ENCODE measurements around the gene ADPRHL1. TPM values are rescaled to one million over a fixed set of nuclear protein-coding genes. Genes with fewer than 3 reads are reported as not detected.

ADPRHL1 gene
- total RNA-seq, 3 donors from 2014 or later (not counting 1 experiment from before 2014, with no cell fraction given) = 0.56 to 0.93 (median 0.72) TPM

DNA sequence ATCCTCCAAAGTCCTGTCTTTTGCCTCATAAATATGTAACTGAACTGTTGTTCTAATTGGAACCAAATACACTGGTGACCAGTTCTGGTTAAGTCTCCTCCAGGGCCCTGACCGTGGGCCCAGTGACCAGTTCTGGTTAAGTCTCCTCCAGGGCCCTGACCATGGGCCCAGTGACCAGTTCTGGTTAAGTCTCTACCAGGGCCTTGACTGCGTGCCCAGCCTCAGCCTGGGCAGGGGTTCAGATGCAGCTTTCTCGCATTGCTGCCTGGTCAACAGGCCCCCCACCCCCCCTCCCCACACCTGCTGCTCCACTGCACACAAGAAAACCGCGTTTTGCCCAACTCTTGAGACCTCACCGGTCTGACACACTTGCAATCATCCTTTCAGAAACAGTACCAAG is 85.5 kb downstream of the ADPRHL1 start:
- Histone ChIP-seq H3K4me1 (ENCODE audit: control insufficient read depth, insufficient read depth, low read length) (peaks cover 12% of the 10 kb centered on the region), H3K27ac (ENCODE audit: low read length) (no peak overlapping the region), H3K27me3 (ENCODE audit: control insufficient read depth, insufficient read depth, low read length) (peaks cover 15% of the 10 kb centered on the region), H3K36me3 (ENCODE audit: control insufficient read depth, insufficient read depth, low read length) (no peaks in the 10 kb centered on the region), H3K4me3 (ENCODE audit: low read length) (no peak overlapping the region), H3K9me3 (ENCODE audit: control insufficient read depth, insufficient read depth, low read length) (no peaks in the 10 kb centered on the region)
- Mint-ChIP-seq H3K4me1 (no peaks in the 10 kb centered on the region), H3K36me3 (no peaks in the 10 kb centered on the region), H3K27me3 (ENCODE audit: low read depth in 2 of 2) (peaks cover 10% of the 10 kb centered on the region in 2 donors), H3K9me3 (no peaks in the 10 kb centered on the region), H3K4me3 (no peak overlapping the region), H3K27ac (no peak overlapping the region)
- TF ChIP-seq, protein P1, sequence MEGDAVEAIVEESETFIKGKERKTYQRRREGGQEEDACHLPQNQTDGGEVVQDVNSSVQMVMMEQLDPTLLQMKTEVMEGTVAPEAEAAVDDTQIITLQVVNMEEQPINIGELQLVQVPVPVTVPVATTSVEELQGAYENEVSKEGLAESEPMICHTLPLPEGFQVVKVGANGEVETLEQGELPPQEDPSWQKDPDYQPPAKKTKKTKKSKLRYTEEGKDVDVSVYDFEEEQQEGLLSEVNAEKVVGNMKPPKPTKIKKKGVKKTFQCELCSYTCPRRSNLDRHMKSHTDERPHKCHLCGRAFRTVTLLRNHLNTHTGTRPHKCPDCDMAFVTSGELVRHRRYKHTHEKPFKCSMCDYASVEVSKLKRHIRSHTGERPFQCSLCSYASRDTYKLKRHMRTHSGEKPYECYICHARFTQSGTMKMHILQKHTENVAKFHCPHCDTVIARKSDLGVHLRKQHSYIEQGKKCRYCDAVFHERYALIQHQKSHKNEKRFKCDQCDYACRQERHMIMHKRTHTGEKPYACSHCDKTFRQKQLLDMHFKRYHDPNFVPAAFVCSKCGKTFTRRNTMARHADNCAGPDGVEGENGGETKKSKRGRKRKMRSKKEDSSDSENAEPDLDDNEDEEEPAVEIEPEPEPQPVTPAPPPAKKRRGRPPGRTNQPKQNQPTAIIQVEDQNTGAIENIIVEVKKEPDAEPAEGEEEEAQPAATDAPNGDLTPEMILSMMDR (IDR thresholded peaks at IDR 0.05) = no peak
- ATAC-seq (no peak), DNase-seq (no peak)
- intact Hi-C loops (cut with micrococcal nuclease) = no loop called here
- WGBS (ENCODE audit: insufficient coverage) = 78% methylated on average over 6 of the region's 6 CpGs

DNA sequence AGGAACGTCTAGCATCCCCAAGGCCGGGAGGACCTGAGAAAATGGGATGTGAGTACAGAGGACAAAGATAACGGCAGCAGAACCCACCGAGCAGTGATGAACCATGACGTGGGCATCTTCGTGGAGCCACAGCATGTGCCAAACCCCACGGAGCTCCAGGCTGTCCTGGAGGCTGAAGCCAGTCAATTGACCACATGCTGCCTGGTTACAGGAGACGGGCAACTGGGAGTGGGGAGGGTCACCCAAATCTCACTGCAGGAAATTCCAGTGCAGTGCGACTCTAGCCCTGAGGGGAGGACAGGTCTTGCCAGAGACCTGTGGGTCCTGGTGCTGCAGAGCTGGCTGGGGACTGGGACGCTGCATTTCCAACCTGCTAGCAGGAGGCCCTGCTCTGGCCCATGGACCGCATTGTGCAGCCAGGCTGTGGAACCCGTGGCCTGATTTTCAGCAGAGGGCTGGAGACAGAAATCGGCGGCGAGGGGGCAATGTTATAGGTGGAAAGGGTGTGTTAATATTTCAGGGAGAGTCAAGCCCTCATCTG is 86.2 kb downstream of the ADPRHL1 start:
- Histone ChIP-seq H3K36me3 (ENCODE audit: control insufficient read depth, insufficient read depth, low read length) (no peaks in the 10 kb centered on the region), H3K4me3 (ENCODE audit: low read length) (no peak overlapping the region)

DNA sequence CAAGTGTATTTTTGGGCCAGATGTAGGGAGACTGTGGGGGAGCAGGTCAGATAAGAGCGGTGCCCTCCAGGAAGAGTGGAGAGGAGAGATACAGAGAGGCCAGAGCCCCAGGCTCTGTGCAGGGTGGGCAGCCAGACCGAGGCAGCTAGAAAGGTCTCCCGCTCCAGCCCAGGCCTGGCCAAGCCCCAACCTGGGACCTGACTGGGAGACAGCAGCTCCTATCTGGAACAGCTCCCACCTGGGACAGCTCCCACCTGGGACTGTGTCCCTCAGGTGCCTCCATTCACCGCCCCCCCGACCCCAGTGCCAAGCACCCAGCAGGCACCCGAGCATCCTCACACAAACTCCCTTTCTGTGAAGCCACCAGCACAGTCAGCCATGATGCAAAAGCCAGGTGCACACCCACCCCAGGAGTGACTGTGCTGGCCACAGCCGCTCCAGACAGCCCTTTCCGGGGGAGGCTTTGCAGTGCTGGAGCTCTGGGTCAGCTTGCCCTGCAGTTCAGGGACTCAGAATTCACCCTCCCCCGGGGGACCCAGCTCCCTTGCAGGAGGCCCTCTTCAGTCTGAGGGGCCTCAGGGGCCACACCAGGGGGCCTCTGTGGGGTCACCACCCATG is 87.2 kb downstream of the ADPRHL1 start:
- peak overlapping the region; percentile 74 for H3K4me3 Mint-ChIP-seq

More for the DNA sequence above, 86.2 kb downstream of the ADPRHL1 start:
- Mint-ChIP-seq H3K27me3 (ENCODE audit: low read depth in 2 of 2) (peaks cover 15 to 16% of the 10 kb centered on the region in 2 donors), H3K4me1 (no peaks in the 10 kb centered on the region), H3K36me3 (no peaks in the 10 kb centered on the region), H3K27ac (no peak overlapping the region), H3K4me3 (no peak overlapping the region), H3K9me3 (no peaks in the 10 kb centered on the region)
- ATAC-seq = no peak
- Histone ChIP-seq H3K9me3 (ENCODE audit: control insufficient read depth, insufficient read depth, low read length) (no peaks in the 10 kb centered on the region), H3K27me3 (ENCODE audit: control insufficient read depth, insufficient read depth, low read length) (peaks cover 17% of the 10 kb centered on the region), H3K27ac (ENCODE audit: low read length) (no peak overlapping the region), H3K4me1 (ENCODE audit: control insufficient read depth, insufficient read depth, low read length) (peaks cover 12% of the 10 kb centered on the region)
- intact Hi-C loops (cut with micrococcal nuclease) = no loop called here
- 87% methylated on average over 15 of the region's 15 CpGs for WGBS (ENCODE audit: insufficient coverage)
- TF ChIP-seq, protein P1 (IDR thresholded peaks at IDR 0.05) = no peak
- DNase-seq = no peak

More for the DNA sequence above, 87.2 kb downstream of the ADPRHL1 start:
- H3K9me3 ChIP-seq (ENCODE audit: control insufficient read depth, insufficient read depth, low read length) = no peaks in the 10 kb centered on the region
- no peak overlapping the region for H3K27ac ChIP-seq (ENCODE audit: low read length)
- Mint-ChIP-seq H3K36me3 (no peaks in the 10 kb centered on the region), H3K27me3 (ENCODE audit: low read depth in 2 of 2) (peaks cover 15 to 17% of the 10 kb centered on the region in 2 donors), H3K4me1 (no peaks in the 10 kb centered on the region), H3K27ac (no peak overlapping the region), H3K9me3 (no peaks in the 10 kb centered on the region)
- peaks cover 12% of the 10 kb centered on the region for H3K4me1 ChIP-seq (ENCODE audit: control insufficient read depth, insufficient read depth, low read length)
- intact Hi-C loops (cut with micrococcal nuclease) = no loop called here
- H3K36me3 ChIP-seq (ENCODE audit: control insufficient read depth, insufficient read depth, low read length) = no peaks in the 10 kb centered on the region
- H3K4me3 ChIP-seq (ENCODE audit: low read length) = no peak overlapping the region
- TF ChIP-seq, protein P1 (IDR thresholded peaks at IDR 0.05) = no peak
- WGBS (ENCODE audit: insufficient coverage) = 92% methylated on average over 9 of the region's 9 CpGs
- no peak for ATAC-seq
- peaks cover 17% of the 10 kb centered on the region for H3K27me3 ChIP-seq (ENCODE audit: control insufficient read depth, insufficient read depth, low read length)
- no peak for DNase-seq

Data from natural killer cell (primary cell).